GM23248 (cell line): ENCODE measurements around the gene PPP1R26.

Experiments used
- EZH2 ChIP-seq: fragments of 200-600 bp; sonication (generic); IDR thresholded peaks from 2 replicates; pipeline ENCODE4 v1.6.1; 2018; ENCODE audit warnings: antibody characterized with exemption, mild to moderate bottlenecking; ENCODE audit not compliant: insufficient read depth, poor library complexity, severe bottlenecking
- EZH2phosphoT487 ChIP-seq: fragments of 200-600 bp; sonication (generic); IDR thresholded peaks from 2 replicates; pipeline ENCODE4 v1.6.1; 2018; ENCODE audit warnings: antibody characterized with exemption, moderate library complexity, mild to moderate bottlenecking, low read depth; ENCODE audit not compliant: insufficient read depth

GRCh38 chr9:135455401-135456030 lies 24.1 kb upstream of the PPP1R26 start:
- TF ChIP-seq EZH2phosphoT487: no peak
- TF ChIP-seq EZH2: no peak
